Activated CD4-positive, alpha-beta T cell treated with anti-CD3 and anti-CD28 coated beads for 36 hours (primary cell): ENCODE measurements around the gene CMIP. TPM values are rescaled to one million over a fixed set of nuclear protein-coding genes. Genes with fewer than 3 reads are reported as not detected.
A peak's percentile ranks its signal among the peaks of the same experiment; 100 is the strongest.

Source experiments
- ATAC-seq: fragments of 200-7000 bp; cut with Tn5 transposase; one replicate; pipeline ENCODE4 v1.10.0; 2021; ENCODE audit warnings: mild to moderate bottlenecking, moderate library complexity
- CTCF ChIA-PET: fragments of 350-600 bp; sonication (Branson Sonifier 250); formaldehyde crosslinking; loops from one replicate; lab custom pipeline; 2021; ENCODE audit warnings: antibody characterized with exemption; lab: Charles Lee
- POLR2A ChIA-PET: fragments of 350-600 bp; sonication (Branson Sonifier 250); formaldehyde crosslinking; loops from one replicate; lab custom pipeline; 2021; ENCODE audit warnings: antibody characterized with exemption, inconsistent platforms; lab: Charles Lee
- DNase-seq: peaks from one replicate; pipeline ENCODE4 v3.0.0-alpha.2; 2020
- H3K27ac Mint-ChIP-seq: one replicate; pipeline ENCODE4 v1.8.0; 2021; ENCODE audit warnings: mixed read lengths
- H3K27me3 Mint-ChIP-seq: one replicate; pipeline ENCODE4 v1.8.0; 2021; ENCODE audit warnings: mixed read lengths
- H3K36me3 Mint-ChIP-seq: one replicate; pipeline ENCODE4 v1.8.0; 2021; ENCODE audit warnings: low read depth, mixed read lengths
- H3K4me1 Mint-ChIP-seq: one replicate; pipeline ENCODE4 v1.8.0; 2021; ENCODE audit warnings: mixed read lengths
- H3K4me3 Mint-ChIP-seq: one replicate; pipeline ENCODE4 v1.8.0; 2021; ENCODE audit warnings: mild to moderate bottlenecking, moderate library complexity, mixed read lengths
- H3K9me3 Mint-ChIP-seq: one replicate; pipeline ENCODE4 v1.8.0; 2021; ENCODE audit warnings: low read depth, mixed read lengths
- intact Hi-C, 2 experiments: fragments of 100-400 bp; cut with DNase I in 1 of 2; cut with micrococcal nuclease in 1 of 2; formaldehyde crosslinking; loops; one replicate each; pipeline versions ENCODE4 v1.14.2 to v1.15.1; 2022 to 2024; cut with DNase I, micrococcal nuclease
- total RNA-seq, 2 experiments: library from RNA; stranded (reverse); gene quantifications; one replicate each; pipeline ENCODE4 v1.2.3, GENCODE V29; 2021

The CMIP gene
- total RNA-seq, 2 experiments from 2014 or later = 39.1 to 40.3 TPM

DNA sequence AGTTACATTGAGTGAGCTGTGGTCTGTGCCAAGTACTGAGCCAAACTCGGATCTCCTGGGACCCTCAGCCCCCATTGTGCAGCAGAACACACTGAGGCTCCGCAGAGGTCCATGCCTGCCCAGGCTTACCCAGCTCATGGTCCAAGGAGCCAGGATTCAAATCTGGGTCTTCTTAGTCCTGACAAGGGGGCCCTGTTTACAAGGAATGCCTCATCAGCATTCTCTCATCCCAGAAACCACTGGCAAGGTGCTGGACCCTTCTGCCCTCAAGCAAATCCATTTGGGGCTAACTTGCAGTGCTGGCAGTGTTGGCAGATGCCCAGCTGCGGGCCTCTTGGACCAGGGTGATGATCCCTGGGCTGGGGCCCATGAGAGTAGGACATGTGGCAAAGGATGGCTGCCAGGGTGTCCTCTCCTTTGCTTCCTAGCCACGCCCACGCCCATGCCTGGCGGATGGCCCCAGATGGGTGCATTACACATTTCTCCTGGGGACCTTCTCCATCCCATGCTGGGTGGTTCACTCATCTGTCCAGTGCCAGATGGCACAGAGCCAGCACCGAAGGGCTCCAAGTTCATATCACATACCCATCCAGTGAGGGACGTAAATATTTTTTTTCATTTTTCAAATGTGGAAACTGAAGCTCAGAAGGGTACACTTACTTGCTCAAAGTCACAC lies 117.7 kb downstream of the CMIP start:
- Mint-ChIP-seq H3K36me3 (peaks cover 3% of the 10 kb centered on the region), H3K27me3 (no peaks in the 10 kb centered on the region), H3K27ac (no peak overlapping the region), H3K4me3 (no peak overlapping the region), H3K4me1 (peaks cover 8% of the 10 kb centered on the region), H3K9me3 (peaks cover 4% of the 10 kb centered on the region)
- intact Hi-C loops = no loop called here
- DNase-seq = no peak
- no peak for ATAC-seq
- CTCF ChIA-PET = no interaction called here
- POLR2A ChIA-PET = no interaction called here

DNA sequence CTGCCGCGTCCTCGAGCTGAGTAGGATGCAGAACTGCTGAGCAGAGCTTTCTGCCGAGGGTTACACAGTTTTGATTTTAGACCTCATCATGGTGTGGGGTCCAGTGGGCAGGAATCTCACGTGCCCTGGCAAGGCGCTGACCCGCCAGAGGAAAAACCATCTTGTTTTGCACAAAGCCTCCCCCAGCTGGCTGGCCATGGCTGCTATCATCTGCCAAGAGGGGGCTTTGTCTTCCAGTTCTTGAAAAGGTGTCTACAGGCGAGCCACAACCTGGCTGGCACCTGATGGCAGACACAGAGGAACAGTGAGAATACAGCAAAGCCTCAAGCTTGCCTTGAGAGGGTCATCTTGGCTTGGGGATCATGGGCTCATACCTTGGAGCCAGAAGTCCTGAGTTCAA lies 118.3 kb downstream of the CMIP start:
- ATAC-seq = no peak
- DNase-seq = no peak
- CTCF ChIA-PET = no interaction called here
- Mint-ChIP-seq H3K4me3 (no peak overlapping the region), H3K4me1 (peaks cover 14% of the 10 kb centered on the region), H3K9me3 (peaks cover 4% of the 10 kb centered on the region), H3K27me3 (no peaks in the 10 kb centered on the region), H3K36me3 (peaks cover 5% of the 10 kb centered on the region), H3K27ac (no peak overlapping the region)
- POLR2A ChIA-PET = no interaction called here
- intact Hi-C loops = no loop called here

DNA sequence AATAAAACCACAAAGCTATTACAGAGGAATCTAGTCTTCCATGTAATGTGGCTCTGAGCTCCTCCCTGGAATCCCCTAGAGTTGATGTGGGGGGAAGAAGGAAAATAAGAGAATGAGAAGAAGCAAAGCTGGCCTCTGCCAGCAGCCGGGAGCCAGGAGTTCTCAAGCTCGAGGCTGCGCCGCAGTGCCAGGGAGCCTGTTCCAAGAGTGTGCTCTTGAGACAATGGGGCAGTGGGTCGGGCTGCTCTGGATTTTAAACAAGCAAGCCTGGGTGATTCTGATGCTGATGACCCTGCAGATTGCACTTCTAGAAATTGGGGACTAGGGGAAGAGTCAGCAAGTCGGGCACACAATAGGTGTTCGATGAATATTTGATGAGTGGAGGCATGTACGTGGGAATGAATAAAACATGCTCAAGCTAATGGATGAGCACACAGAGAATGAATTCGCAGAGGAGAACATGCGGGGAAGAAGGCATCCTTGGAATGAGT lies 119.9 kb downstream of the CMIP start:
- peaks cover 5% of the 10 kb centered on the region for H3K36me3 Mint-ChIP-seq
- peaks cover 30% of the 10 kb centered on the region for H3K4me1 Mint-ChIP-seq
- peaks cover 4% of the 10 kb centered on the region for H3K9me3 Mint-ChIP-seq
- ChIA-PET CTCF (interaction anchor here (1.1 kb wide), 1 partner anchor 10 kb away, joined by 4 read pairs; no protein-coding TSS in a partner anchor), POLR2A (no interaction called here)
- intact Hi-C loops = no loop called here
- DNase-seq = no peak
- no peak for ATAC-seq
- no peak overlapping the region for H3K27ac Mint-ChIP-seq
- no peak overlapping the region for H3K4me3 Mint-ChIP-seq
- H3K27me3 Mint-ChIP-seq = no peaks in the 10 kb centered on the region

DNA sequence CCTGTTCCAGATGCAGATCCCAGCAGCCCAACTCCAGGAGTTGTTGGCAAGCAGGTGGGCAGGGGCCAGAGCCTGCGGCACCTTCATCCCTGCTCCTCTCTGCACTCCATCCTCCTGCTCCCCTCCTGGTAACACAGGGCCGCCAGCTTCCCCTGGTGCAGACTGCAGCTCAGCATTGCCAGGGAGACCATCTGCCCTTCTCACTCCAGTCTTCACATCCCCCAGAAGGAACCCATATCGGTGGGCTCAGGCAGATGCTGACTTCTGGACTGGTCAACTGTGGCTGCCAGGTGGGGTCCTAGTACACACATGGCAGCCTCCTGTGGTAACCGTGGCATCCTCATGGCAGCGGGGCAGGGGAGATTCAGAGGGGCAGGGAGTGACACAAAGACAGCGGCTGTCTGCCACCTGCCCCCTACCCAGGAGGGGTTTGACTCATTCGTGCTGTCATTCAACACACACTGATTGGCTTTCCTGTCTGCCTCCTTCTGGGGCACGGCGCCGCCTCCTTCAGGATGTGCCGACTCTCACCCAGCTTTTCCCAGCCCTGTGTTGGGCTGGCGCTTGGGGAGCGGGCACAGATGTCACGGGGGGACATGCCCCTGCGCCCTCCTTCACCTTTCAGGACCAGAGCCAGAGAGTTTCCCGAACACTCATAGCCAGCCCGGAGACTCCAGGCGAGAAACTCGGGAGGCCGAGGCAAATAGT lies 120.9 kb downstream of the CMIP start:
- H3K4me3 Mint-ChIP-seq = no peak overlapping the region
- DNase-seq (no peak), ATAC-seq (no peak)
- H3K9me3 Mint-ChIP-seq = peaks cover 4% of the 10 kb centered on the region
- H3K27me3 Mint-ChIP-seq = no peaks in the 10 kb centered on the region
- ChIA-PET POLR2A (no interaction called here), CTCF (interaction anchor here (0.6 kb wide), 1 partner anchor 10 kb away, joined by 3 read pairs; no protein-coding TSS in a partner anchor)
- intact Hi-C loops = no loop called here
- H3K36me3 Mint-ChIP-seq = peaks cover 5% of the 10 kb centered on the region
- H3K4me1 Mint-ChIP-seq = peaks cover 35% of the 10 kb centered on the region
- H3K27ac Mint-ChIP-seq = no peak overlapping the region

DNA sequence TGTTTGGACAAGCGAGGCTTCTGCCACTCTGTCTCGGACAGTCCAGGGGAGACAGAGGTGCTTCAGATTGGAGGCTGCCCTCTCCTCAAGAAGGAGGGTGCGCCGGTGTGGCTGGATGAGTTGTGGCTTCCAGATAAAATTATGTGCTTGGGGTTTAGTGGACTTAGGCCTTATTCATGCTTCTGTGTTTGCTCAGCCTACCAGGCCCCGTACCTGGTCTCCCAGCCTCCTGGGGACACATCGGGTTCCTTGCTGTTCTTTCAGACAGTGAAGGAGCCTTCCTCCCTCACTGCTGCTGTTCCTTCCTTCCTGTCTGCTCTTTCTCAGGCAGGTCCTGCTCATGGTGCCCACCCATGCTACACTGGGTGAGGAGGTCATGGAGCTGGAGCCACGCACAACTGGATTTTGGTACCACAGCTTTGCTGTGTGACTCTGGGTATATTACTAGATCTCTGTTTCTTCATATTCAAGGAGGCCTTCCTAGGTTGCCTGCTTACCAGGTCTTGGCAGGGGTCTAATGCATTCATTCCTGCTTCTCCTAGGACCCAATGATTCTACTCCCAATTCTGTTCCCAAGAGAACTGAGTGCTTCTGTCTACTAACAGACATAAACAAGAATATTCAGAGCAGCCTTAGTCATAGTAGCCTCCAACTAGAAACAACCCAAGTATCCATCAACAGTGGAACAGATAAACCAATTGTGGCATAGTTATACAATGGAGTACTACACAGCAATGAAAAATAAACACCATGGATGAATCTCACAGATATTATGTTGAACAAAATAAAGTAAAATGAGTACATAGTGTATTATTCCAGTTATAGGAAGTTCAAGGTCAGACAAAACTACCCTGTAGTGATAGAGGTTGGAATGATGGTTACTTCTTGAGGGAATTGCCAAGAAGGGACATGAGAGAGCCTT lies 121.7 kb downstream of the CMIP start:
- ATAC-seq (no peak), DNase-seq (no peak)
- Mint-ChIP-seq H3K4me1 (peaks cover 32% of the 10 kb centered on the region), H3K27me3 (no peaks in the 10 kb centered on the region), H3K36me3 (peaks cover 5% of the 10 kb centered on the region), H3K9me3 (peaks cover 4% of the 10 kb centered on the region), H3K4me3 (no peak overlapping the region), H3K27ac (no peak overlapping the region)
- ChIA-PET POLR2A (no interaction called here), CTCF (no interaction called here)
- intact Hi-C loops = no loop called here

DNA sequence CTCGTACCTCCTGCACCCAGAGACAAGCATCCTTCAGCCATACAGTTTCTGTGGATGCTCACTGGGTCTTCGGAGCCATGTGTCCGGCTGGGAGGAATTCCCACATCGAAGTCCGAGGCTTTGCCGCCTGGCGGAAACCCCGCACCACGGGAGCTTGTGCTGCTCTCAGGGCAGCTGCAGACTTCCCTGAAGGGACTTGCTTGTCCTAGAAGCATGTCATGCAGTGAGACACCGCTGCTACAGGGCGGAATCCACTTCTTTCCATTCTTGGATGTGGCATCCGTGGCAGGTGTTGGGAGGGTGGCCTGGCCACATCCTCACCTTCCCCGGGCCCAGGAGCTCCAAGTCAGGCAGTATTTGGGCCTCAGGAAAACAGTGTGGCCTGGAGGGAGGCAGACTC lies 122.5 kb downstream of the CMIP start:
- H3K9me3 Mint-ChIP-seq = peaks cover 4% of the 10 kb centered on the region
- no peak overlapping the region for H3K4me3 Mint-ChIP-seq
- POLR2A ChIA-PET = no interaction called here
- H3K27ac Mint-ChIP-seq = no peak overlapping the region
- no peaks in the 10 kb centered on the region for H3K27me3 Mint-ChIP-seq
- DNase-seq (no peak), ATAC-seq (no peak)
- H3K4me1 Mint-ChIP-seq = peaks cover 32% of the 10 kb centered on the region
- intact Hi-C loops = no loop called here
- CTCF ChIA-PET = interaction anchor here (0.6 kb wide), 1 partner anchor 55 kb away, joined by 3 read pairs; no protein-coding TSS in a partner anchor
- peaks cover 5% of the 10 kb centered on the region for H3K36me3 Mint-ChIP-seq

DNA sequence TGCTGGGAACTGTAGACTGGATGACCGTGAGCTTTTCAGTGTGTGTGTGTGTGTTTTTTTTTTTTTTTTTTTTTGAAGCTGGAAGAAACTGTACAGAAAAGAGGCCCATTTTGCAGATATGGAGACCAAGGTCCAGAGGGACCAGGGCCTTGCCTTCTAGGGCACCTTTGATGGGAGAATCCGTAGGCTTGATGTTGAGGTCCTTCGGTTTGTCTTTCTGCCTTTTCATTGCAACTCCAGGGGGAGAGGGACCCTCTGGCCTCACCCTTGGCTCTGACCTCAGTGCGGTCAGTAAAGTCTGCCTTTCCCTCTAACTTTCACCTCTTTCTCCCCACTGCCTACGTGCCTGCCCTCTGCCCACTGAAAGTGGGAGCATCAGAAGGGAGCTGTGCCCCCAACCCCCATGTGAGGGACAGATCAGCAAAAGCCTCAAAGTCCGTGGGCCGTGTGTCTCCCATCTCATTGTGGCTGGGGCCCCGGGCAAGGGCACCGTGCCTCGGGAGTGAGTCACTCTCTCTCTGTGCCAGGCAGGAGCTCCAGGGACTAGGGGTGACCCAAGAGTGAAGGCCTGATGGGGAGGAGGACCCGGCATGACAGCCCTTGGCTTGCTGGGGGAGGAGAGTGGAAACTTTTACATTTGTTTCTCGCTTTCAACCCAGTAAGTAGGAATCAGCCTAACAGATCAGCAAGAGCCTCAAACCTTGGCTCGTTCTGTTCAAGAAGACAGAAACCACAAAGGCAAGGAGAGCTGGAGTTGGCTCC lies 123.6 kb downstream of the CMIP start:
- peak; percentile 98 for ATAC-seq
- peak; percentile 85 for DNase-seq
- POLR2A ChIA-PET = interaction anchor here (0.5 to 1.1 kb wide), 3 partner anchors 47 to 679 kb away, joined by 3 read pairs; no protein-coding TSS in a partner anchor
- peak overlapping the region; percentile 92 for H3K27ac Mint-ChIP-seq
- H3K4me1 Mint-ChIP-seq = peaks cover 34% of the 10 kb centered on the region
- H3K9me3 Mint-ChIP-seq = peaks cover 4% of the 10 kb centered on the region
- CTCF ChIA-PET = interaction anchor here (0.9 to 1.7 kb wide), 2 partner anchors 66 to 117 kb away, joined by 4 read pairs; no protein-coding TSS in a partner anchor
- intact Hi-C loops = loop anchor here in 1 of 2 experiments (1.0 to 2.0 kb wide), 4 partner anchors 27 to 123 kb away; partner anchors contain the start of gene CMIP
- H3K36me3 Mint-ChIP-seq = peaks cover 5% of the 10 kb centered on the region
- H3K4me3 Mint-ChIP-seq = peak overlapping the region; percentile 20
- H3K27me3 Mint-ChIP-seq = no peaks in the 10 kb centered on the region

DNA sequence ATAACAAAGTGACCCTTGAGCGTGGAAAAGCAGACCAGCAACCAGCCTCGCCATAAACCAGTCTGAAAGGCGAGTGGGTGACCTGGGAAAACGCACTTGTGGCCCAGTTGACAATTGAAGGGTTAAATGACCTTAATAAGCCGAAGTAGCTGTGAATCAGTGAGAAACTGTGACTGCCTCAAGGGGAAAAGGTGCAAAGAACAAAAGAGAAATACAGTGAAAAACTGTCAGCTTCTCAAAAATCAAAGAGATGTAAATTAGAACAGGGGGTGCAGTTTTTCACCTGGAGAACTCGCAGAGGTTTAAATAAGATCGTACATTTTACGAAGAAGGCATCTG lies 124.1 kb downstream of the CMIP start:
- H3K36me3 Mint-ChIP-seq = peaks cover 5% of the 10 kb centered on the region
- DNase-seq = no peak
- CTCF ChIA-PET = interaction anchor here (0.6 to 1.7 kb wide), 5 partner anchors 44 to 202 kb away, joined by 3 to 4 read pairs (median 4); no protein-coding TSS in a partner anchor
- peaks cover 4% of the 10 kb centered on the region for H3K9me3 Mint-ChIP-seq
- H3K4me1 Mint-ChIP-seq = peaks cover 34% of the 10 kb centered on the region
- H3K27ac Mint-ChIP-seq = peak overlapping the region; percentile 92
- intact Hi-C loops = loop anchor here in 1 of 2 experiments (1.0 to 2.0 kb wide), 4 partner anchors 27 to 124 kb away; partner anchors contain the start of gene CMIP
- POLR2A ChIA-PET = interaction anchor here (0.5 to 0.7 kb wide), 2 partner anchors 47 to 680 kb away, joined by 3 read pairs; no protein-coding TSS in a partner anchor
- ATAC-seq = peak; percentile 50
- H3K4me3 Mint-ChIP-seq = peak overlapping the region; percentile 13
- no peaks in the 10 kb centered on the region for H3K27me3 Mint-ChIP-seq

DNA sequence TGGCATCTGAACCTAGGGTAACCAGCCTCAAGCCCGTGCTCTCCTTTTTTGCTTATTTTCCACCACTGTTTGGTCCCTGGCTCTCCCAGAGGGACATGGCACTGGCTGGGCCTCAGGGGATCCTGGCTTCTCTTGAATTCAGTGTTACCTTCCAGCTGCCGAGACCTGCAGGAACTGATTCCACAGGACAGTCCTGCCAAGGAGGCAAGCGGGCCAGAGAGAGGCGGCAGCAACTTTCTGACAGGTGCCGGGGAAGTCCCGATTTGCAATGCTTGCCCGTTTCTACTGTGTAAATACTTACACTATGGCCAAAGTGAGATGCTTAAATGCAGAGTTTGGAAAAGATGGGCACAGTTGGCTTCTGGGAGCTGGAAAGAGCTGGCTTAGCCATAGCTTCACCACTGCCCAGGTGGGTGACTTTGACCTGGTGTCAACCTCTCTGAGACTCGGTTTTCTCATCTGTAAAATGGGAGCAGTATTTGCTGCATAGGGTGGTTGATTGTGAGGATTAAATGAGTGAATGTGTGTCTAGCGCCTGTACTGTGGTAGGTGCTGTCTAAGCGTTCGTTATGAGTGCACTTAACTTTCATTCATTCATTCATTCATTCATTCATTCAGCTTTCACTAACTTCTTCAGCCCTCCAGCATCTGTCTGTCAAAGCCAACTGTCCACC lies 124.9 kb downstream of the CMIP start:
- ATAC-seq = no peak
- peaks cover 5% of the 10 kb centered on the region for H3K36me3 Mint-ChIP-seq
- peaks cover 4% of the 10 kb centered on the region for H3K9me3 Mint-ChIP-seq
- H3K4me1 Mint-ChIP-seq = peaks cover 34% of the 10 kb centered on the region
- POLR2A ChIA-PET = no interaction called here
- peak overlapping the region; percentile 92 for H3K27ac Mint-ChIP-seq
- DNase-seq = no peak
- no peaks in the 10 kb centered on the region for H3K27me3 Mint-ChIP-seq
- CTCF ChIA-PET = interaction anchor here (0.6 to 1.7 kb wide), 6 partner anchors 45 to 202 kb away, joined by 3 to 4 read pairs (median 4); no protein-coding TSS in a partner anchor
- no peak overlapping the region for H3K4me3 Mint-ChIP-seq
- intact Hi-C loops = loop anchor here in 1 of 2 experiments (2.0 kb wide), 1 partner anchor 125 kb away; the partner anchor contains the start of gene CMIP
